GM12878 (cell line): ENCODE measurements around the gene STEAP3. TPM values are rescaled to one million over a fixed set of nuclear protein-coding genes. Genes with fewer than 3 reads are reported as not detected.

Source experiments
- EP300 ChIP-seq, 2 experiments: fragments of 150-350 bp in 1 of 2; IDR thresholded peaks; 2 replicates each; pipeline ENCODE4 v1.6.1; 2011 to 2012; ENCODE audit warnings: low read depth in 2 of 2, low read length in 2 of 2, borderline replicate concordance in 1 of 2, improper control_type of control experiment in 1 of 2, inconsistent platforms in 1 of 2; ENCODE audit not compliant: control insufficient read depth in 1 of 2
- IRF4 ChIP-seq: IDR thresholded peaks from 2 replicates; pipeline ENCODE4 v1.6.1; 2011; ENCODE audit warnings: low read depth, low read length
- JUNB ChIP-seq: IDR thresholded peaks from 2 replicates; pipeline ENCODE4 v1.6.1; 2016; ENCODE audit warnings: antibody characterized with exemption, mild to moderate bottlenecking
- NRF1 ChIP-seq: conservative IDR thresholded peaks from 2 replicates; pipeline ENCODE4 v1.6.1; 2011; ENCODE audit warnings: mild to moderate bottlenecking, low read depth, low read length, improper control_type of control experiment
- YBX1 ChIP-seq: fragments of 450-650 bp; IDR thresholded peaks from 2 replicates; pipeline ENCODE4 v1.6.1; 2016; ENCODE audit warnings: antibody characterized with exemption
- ZNF217 ChIP-seq: fragments of 450-650 bp; IDR thresholded peaks from 2 replicates; pipeline ENCODE4 v1.6.1; 2017; ENCODE audit warnings: antibody characterized with exemption, mild to moderate bottlenecking
- polyA plus RNA-seq, 11 experiments: library from polyadenylated mRNA; depleted of rRNA in 4 of 11; unstranded in 6 of 11; stranded (reverse) in 5 of 11; fragments of >200 nt; fragmentation: Nextera tagmentation in 4 of 11; fragmentation: Illumina TruSeq in 1 of 11; extraction: Ambion mirVana in 4 of 11; extraction: Trizol in 1 of 11; gene quantifications; 1 replicate in 1 of 11; 2 replicates in 10 of 11; pipeline versions ENCODE4 v1.2.1 to v1.2.3, GENCODE V29; 2011 to 2016; ENCODE audit warnings: inconsistent platforms in 2 of 11, missing spikeins in 2 of 11, low read depth in 1 of 11
- total RNA-seq, 4 experiments: library from RNA; depleted of rRNA in 3 of 4; stranded (reverse); fragments of >200 nt in 3 of 4; fragmentation: Illumina TruSeq in 1 of 4; extraction: Trizol in 1 of 4; gene quantifications; 2 replicates each; pipeline versions ENCODE4 v1.2.1 to v1.2.3, GENCODE V29; 2013 to 2021
- TF ChIP-seq, protein P1 (sequence below): fragments of 450-650 bp; IDR thresholded peaks from 2 replicates; pipeline ENCODE4 v1.6.1; 2014; ENCODE audit warnings: mild to moderate bottlenecking
- TF ChIP-seq, protein P2 (sequence below): IDR thresholded peaks from 2 replicates; pipeline ENCODE4 v1.6.1; 2012; ENCODE audit warnings: low read depth, low read length, improper control_type of control experiment
- TF ChIP-seq, protein P3 (sequence below): fragments of 450-650 bp; conservative IDR thresholded peaks from 2 replicates; pipeline ENCODE4 v1.6.1; 2017; ENCODE audit warnings: mild to moderate bottlenecking, moderate library complexity

Gene STEAP3
- total and polyA plus RNA-seq, 10 of the 15 experiments (the other 5 are each of a cell fraction or from before 2014, with no cell fraction given): 0.42 to 8.3 (median 4.8) TPM

DNA sequence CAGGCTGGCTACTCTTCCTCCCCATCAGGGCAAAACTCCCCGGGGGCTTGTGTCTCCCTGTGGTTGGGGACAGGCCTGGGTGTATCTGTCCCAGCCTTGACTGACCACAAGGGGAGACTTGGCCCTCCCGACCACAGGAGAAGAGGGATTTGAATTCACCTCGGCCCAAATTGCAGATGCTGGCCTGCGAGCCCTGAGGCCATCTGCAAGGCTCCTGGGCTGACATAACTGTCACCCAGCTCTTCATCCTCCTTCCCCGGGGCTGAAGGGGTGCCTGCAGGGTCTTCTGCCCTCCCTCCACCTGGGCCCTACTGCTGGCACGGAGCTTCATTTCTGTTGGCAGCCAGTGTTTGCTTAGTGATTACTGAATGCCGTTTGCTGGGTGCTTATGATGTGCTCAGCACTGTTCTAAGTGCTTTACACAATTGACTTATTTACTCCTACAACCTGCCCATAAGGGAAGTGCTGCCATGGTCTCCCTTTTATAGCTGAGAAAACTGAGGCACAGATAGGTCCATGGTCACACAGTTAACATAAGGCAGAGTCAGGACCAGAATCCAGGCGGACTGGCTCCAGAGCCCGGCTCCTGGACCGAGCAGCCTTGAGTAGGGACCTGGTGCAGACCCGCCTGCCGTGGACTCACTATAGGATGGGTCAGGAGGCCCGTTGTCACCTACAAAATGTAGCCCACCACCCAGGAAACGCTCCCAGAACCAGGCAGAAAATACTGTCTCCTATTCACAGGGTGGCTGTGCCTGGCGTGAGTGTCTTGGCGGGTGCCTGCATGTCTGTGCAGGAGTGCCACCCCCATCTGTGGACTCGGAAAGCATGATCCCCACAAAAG is 18.9 kb downstream of the STEAP3 start (continued):
- TF ChIP-seq JUNB (no peak), EP300 (IDR thresholded peaks at IDR 0.05; ENCODE audit: borderline replicate concordance in 1 of 2, control insufficient read depth in 1 of 2, low read depth in 2 of 2, low read length in 2 of 2) (no peak), ZNF217 (no peak), YBX1 (no peak), IRF4 (no peak), NRF1 (no peak)
- TF ChIP-seq, protein P1, sequence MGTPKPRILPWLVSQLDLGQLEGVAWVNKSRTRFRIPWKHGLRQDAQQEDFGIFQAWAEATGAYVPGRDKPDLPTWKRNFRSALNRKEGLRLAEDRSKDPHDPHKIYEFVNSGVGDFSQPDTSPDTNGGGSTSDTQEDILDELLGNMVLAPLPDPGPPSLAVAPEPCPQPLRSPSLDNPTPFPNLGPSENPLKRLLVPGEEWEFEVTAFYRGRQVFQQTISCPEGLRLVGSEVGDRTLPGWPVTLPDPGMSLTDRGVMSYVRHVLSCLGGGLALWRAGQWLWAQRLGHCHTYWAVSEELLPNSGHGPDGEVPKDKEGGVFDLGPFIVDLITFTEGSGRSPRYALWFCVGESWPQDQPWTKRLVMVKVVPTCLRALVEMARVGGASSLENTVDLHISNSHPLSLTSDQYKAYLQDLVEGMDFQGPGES: no peak
- TF ChIP-seq, protein P2, sequence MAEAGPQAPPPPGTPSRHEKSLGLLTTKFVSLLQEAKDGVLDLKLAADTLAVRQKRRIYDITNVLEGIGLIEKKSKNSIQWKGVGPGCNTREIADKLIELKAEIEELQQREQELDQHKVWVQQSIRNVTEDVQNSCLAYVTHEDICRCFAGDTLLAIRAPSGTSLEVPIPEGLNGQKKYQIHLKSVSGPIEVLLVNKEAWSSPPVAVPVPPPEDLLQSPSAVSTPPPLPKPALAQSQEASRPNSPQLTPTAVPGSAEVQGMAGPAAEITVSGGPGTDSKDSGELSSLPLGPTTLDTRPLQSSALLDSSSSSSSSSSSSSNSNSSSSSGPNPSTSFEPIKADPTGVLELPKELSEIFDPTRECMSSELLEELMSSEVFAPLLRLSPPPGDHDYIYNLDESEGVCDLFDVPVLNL: no peak
- TF ChIP-seq, protein P3, sequence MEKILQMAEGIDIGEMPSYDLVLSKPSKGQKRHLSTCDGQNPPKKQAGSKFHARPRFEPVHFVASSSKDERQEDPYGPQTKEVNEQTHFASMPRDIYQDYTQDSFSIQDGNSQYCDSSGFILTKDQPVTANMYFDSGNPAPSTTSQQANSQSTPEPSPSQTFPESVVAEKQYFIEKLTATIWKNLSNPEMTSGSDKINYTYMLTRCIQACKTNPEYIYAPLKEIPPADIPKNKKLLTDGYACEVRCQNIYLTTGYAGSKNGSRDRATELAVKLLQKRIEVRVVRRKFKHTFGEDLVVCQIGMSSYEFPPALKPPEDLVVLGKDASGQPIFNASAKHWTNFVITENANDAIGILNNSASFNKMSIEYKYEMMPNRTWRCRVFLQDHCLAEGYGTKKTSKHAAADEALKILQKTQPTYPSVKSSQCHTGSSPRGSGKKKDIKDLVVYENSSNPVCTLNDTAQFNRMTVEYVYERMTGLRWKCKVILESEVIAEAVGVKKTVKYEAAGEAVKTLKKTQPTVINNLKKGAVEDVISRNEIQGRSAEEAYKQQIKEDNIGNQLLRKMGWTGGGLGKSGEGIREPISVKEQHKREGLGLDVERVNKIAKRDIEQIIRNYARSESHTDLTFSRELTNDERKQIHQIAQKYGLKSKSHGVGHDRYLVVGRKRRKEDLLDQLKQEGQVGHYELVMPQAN: no peak
